GM21619 (cell line): ENCODE results near the gene WDFY3.

Experiments used
- ATAC-seq: cut with Tn5 transposase; IDR thresholded peaks from one replicate; pipeline ENCODE4 v1.9.1; 2021; ENCODE audit not compliant: unreplicated experiment

Gene WDFY3

GRCh38 chr4:84803720-84804119, 162.8 kb downstream of the WDFY3 start:
- no peak for ATAC-seq

- no peak for ATAC-seq
Observed at GRCh38 chr4:84803116-84803515, 163.4 kb downstream of the WDFY3 start.

GRCh38 chr4:84800256-84800655, 166.2 kb downstream of the WDFY3 start:
- ATAC-seq: no peak

- no peak for ATAC-seq
Observed at GRCh38 chr4:84799318-84799717, 167.2 kb downstream of the WDFY3 start.

GRCh38 chr4:84796394-84796793, 170.1 kb downstream of the WDFY3 start:
- ATAC-seq: no peak

GRCh38 chr4:84792366-84793301, 173.9 kb downstream of the WDFY3 start:
- no peak for ATAC-seq

- ATAC-seq: no peak
Observed at GRCh38 chr4:84790769-84791565, 175.5 kb downstream of the WDFY3 start.

GRCh38 chr4:84786478-84786877, 180.0 kb downstream of the WDFY3 start:
- ATAC-seq: no peak

- no peak for ATAC-seq
Observed at GRCh38 chr4:84782517-84782916, 184.0 kb downstream of the WDFY3 start.

- no peak for ATAC-seq
Observed at GRCh38 chr4:84780719-84781118, 185.8 kb downstream of the WDFY3 start.

GRCh38 chr4:84778041-84778440, 188.4 kb downstream of the WDFY3 start:
- ATAC-seq: no peak

GRCh38 chr4:84767168-84767567, 199.3 kb downstream of the WDFY3 start:
- no peak for ATAC-seq

GRCh38 chr4:84753321-84753972, 213.0 kb downstream of the WDFY3 start:
- no peak for ATAC-seq

GRCh38 chr4:84751707-84752106, 214.8 kb downstream of the WDFY3 start:
- no peak for ATAC-seq

GRCh38 chr4:84750960-84751283, 215.6 kb downstream of the WDFY3 start:
- ATAC-seq: no peak

GRCh38 chr4:84750260-84750959, 216.1 kb downstream of the WDFY3 start:
- ATAC-seq: peak; percentile 75

- ATAC-seq: no peak
Observed at GRCh38 chr4:84740057-84740456, 226.4 kb downstream of the WDFY3 start.

GRCh38 chr4:84738622-84739021, 227.9 kb downstream of the WDFY3 start:
- no peak for ATAC-seq

- no peak for ATAC-seq
Observed at GRCh38 chr4:84737656-84738055, 228.8 kb downstream of the WDFY3 start.

GRCh38 chr4:84734037-84734436, 232.5 kb downstream of the WDFY3 start:
- no peak for ATAC-seq
